GM04503 (cell line): ENCODE measurements around the gene BUB3.
"Not testable (repeated sequence)": the region's sequence is repeated elsewhere in the genome, so short reads cannot be mapped to it uniquely, and the experiment has no call there.

ENCODE experiments used
- DNase-seq: peaks from one replicate; pipeline ENCODE4 v3.0.0-alpha.2; 2012; ENCODE audit warnings: low read depth

Gene BUB3

DNA sequence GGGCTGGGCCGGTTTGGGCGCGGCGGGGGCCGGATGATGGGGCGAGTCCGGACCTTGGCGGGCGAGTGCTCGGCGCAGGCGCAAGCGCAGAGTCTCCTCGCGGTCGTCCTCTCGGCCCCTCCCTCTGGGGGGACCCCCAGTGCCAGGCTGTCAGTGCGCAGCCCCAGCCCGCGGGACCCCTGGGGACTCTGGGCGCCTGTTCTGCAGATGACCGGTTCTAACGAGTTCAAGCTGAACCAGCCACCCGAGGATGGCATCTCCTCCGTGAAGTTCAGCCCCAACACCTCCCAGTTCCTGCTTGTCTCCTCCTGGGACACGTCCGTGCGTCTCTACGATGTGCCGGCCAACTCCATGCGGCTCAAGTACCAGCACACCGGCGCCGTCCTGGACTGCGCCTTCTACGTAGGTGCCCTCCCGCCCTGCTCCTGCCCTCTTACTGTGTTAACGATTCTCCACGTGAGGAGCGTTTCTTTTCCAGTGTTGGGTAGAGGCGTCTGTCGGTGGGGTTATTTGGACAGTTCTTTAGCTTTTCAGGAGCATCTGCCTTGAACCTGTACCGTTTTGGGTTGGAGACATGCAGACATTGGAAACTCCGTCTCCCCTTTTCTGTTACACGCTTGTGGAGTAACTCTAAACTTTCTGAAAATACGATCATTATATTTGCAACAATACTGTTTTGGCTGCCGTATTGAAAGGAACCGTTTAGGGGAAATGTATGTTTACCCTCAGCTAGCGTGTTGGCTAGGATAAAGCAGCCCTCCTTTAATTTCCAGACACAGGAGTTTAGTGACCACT is 706 bp downstream of the BUB3 start:
- no peak for DNase-seq

- DNase-seq: no peak
These were observed 1.9 kb downstream of the BUB3 start for GRCh38 chr10:123156078-123156477.

DNA sequence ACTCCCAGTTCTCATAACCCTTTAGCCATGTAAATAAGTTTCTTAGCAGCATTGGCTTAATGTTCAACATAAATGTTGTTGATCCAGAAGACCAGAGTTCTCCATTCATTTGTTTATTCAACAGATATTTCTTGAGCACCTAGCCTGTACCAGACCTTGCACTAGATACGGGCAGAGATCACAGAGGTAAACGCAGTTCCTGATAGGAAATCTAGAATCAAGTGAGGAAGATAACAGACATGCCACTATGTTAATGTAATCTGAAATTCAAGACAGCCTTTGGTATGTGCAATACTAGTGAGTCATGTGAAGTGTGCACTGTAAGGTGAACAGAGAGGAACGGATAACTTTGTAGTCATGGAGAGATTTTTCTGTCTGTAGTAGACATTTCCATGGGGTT is 3.0 kb downstream of the BUB3 start:
- no peak for DNase-seq

DNA sequence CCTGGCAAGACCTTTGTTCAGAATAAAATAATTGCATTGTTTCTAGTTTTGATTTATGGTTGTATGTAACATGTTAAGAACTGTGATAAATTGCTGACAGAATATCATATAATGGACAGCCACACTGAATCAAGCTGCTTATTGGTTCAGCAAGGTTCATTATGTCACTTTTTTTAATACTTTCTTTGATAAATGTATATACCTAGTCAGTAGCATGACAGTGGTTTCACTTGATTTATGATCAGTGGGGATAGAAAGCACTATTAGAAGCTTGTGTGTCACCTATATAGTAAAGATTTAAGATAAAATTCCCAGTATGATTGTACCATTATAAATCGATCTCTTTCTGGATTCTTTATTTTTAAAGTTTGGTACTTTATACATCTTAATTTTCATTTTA is 4.5 kb downstream of the BUB3 start:
- DNase-seq: no peak

- no peak for DNase-seq
These were observed 6.2 kb downstream of the BUB3 start for GRCh38 chr10:123160311-123160980.

- no peak for DNase-seq
These were observed 10.1 kb downstream of the BUB3 start for GRCh38 chr10:123164319-123164718.

DNA sequence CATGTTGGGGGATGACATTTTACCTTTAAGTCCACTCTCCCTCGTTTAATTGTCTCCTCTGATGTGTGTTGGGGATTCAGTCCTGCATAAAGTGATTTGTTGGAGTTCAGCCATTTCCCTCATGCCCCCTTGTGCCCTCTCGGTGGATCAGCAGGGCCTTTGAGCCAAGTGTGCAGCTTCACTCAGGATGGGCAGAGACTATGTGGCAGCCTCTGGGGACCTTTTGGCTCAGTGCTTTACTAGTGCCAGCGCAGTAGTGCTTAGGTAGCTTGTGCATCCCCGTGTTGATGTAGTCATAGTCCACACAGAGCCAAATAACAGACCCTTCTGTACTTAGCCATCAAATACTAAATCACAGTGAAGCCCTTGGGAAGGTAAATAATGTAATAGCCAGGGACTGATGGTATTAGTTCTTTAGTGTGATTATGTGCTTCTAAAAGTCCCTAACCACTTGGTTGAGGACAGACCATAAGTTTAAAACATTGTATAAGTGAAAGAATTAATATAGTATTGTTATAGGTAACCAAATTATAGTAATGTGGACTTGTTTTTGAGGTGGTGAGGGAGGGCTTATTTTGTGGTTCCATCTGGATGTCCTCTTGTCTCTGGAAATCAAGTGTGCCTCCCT is 11.4 kb downstream of the BUB3 start:
- no peak for DNase-seq

DNA sequence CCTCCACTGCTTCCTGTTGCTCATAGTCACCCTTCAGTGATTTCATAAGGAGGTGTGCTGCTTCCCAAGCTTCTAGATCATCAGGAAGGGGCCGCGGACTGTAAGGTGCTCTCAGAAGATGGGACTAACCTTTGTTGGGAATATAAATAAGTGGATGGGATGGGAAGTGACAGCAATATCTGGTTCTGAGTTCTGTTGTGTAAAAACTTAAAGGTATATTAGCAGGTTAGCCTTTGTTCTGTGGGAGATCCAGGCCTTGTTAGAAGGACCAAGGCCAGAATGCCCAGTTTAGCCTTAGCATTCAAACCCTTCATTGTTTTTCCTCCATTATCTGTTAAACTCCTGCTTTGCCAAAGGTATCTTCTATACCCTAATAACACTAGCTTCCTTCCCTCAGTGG is 12.4 kb downstream of the BUB3 start:
- DNase-seq: no peak

DNA sequence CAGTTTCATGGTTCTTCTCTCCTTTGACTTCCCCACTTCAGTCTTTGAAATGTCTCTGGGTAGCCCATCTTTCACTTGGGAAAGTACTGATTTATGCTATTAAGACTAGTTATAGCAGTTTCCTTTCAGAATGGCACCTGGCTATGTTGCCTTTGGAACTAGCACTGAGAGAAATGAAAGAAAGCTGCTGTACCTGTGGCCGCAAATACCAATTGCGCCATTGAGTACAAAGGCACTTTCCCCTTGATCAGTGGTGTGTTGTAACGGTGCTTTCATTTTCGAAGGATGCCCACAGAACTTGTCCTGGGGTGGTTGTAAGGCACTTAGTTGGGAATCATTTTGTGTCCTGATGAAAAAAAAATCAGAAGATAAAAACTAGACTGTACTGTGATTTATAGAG is 16.8 kb downstream of the BUB3 start:
- no peak for DNase-seq

- not testable (repeated sequence) for DNase-seq
These were observed 17.4 kb downstream of the BUB3 start for GRCh38 chr10:123171616-123172015.

GRCh38 chr10:123175389-123176387 is 21.5 kb downstream of the BUB3 start:
- no peak for DNase-seq

- not testable (repeated sequence) for DNase-seq
These were observed 24.2 kb downstream of the BUB3 start for GRCh38 chr10:123178390-123178789.

- no peak for DNase-seq
These were observed 26.2 kb downstream of the BUB3 start for GRCh38 chr10:123180101-123181090.

GRCh38 chr10:123183724-123184123 is 29.5 kb downstream of the BUB3 start:
- DNase-seq: no peak

DNA sequence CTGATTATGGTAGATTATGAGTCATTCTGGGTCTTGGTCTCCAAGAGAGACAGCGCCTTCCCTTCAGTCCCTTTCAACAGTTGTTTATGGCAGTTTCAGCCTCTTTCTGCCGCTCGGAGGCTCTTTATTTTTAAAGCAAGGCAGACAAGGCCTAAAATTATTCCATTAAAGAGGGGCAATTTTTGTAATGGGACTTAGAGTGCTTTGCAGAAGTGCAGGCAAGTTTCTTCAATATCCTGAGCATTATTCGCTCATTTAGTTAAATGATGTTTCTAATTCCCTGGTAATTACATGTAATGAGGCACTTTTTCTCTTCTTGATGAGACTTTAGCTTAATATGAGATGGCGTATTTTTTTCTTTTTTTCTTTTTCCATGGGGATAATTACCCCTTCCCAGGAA is 33.6 kb downstream of the BUB3 start:
- no peak for DNase-seq

DNA sequence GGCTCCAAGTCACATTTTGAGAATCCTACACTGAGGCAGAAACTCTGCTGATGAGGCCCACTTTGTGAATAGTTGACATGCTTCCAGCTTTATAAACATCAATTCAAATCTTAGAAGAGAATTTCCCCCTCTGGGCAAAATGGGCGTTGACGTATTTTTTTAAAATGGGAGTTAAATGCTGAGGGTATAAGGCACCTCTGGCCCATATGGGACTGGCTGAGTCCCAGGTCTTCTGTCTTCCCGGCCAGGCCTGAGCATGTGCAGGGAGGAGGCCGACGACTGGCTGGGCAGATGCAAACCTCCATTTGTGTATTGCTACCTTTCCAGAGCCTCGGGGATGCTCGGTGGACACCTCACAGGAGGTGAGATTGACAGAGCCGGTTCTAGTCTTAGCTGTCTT is 37.7 kb downstream of the BUB3 start:
- no peak for DNase-seq

- DNase-seq: no peak
These were observed 39.9 kb downstream of the BUB3 start for GRCh38 chr10:123194056-123194455.

GRCh38 chr10:123200531-123200930 is 46.3 kb downstream of the BUB3 start:
- no peak for DNase-seq

- no peak for DNase-seq
These were observed 48.3 kb downstream of the BUB3 start for GRCh38 chr10:123202506-123202905.

- no peak for DNase-seq
These were observed 49.4 kb downstream of the BUB3 start for GRCh38 chr10:123203393-123204126.
